CD4-positive, alpha-beta T cell treated with Interleukin-15 for 1 hour (primary cell): Measurements from ENCODE around the gene MCF2.
"Not testable (repeated sequence)": the region's sequence is repeated elsewhere in the genome, so short reads cannot be mapped to it uniquely, and the experiment has no call there.

Experiments
- DNase-seq: peaks from one replicate; pipeline ENCODE4 v3.0.0-alpha.2; 2020

Gene MCF2, protein sequence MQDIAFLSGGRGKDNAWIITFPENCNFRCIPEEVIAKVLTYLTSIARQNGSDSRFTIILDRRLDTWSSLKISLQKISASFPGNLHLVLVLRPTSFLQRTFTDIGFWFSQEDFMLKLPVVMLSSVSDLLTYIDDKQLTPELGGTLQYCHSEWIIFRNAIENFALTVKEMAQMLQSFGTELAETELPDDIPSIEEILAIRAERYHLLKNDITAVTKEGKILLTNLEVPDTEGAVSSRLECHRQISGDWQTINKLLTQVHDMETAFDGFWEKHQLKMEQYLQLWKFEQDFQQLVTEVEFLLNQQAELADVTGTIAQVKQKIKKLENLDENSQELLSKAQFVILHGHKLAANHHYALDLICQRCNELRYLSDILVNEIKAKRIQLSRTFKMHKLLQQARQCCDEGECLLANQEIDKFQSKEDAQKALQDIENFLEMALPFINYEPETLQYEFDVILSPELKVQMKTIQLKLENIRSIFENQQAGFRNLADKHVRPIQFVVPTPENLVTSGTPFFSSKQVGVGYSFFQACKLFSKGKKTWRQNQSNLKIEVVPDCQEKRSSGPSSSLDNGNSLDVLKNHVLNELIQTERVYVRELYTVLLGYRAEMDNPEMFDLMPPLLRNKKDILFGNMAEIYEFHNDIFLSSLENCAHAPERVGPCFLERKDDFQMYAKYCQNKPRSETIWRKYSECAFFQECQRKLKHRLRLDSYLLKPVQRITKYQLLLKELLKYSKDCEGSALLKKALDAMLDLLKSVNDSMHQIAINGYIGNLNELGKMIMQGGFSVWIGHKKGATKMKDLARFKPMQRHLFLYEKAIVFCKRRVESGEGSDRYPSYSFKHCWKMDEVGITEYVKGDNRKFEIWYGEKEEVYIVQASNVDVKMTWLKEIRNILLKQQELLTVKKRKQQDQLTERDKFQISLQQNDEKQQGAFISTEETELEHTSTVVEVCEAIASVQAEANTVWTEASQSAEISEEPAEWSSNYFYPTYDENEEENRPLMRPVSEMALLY

DNA sequence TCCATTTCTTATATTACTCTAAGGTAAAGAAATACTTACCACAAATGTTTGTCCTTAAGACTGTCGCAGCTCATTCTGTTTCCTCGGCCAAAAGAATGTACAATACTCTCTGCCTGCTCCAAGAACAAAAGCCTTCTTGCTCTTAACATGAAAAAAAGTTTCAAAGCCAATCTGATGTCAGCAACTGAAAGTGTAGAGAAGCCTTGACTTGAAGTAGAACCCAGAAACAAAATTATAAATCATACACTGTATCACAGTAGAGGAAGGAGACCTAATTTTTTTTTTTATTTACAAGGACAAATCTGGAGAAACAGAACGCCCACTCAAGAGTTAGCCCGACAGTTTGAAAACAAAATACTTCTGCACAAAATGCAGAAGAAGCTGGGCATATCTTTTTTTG, at the start of gene MCF2:
Gene MCF2, minus strand, starts transcription at position 101 of the 400 bp plus-strand sequence. CDS start 56,423 bp downstream, outside the sequence.
- no peak for DNase-seq

DNA sequence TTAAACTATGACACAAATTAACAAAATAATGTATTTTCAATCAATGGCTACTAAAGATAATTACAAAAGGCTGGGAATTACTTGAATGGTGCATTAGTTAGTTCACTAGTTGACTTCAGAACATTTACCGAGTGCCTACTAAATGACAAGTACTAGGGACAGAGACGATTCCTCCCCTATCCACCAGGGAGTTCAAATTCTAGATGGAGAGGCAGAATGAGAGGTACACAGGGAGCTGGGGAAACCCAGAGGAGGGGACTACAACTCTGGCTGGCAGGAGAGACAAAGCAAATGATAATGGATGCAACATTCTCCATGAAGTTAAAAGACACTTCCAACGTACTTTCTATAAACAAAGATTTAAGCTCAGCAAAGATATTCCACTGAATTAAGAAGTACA, 43.1 kb upstream of the MCF2 start:
- DNase-seq, result no peak

- no peak for DNase-seq
These were observed 42.4 kb upstream of the MCF2 start for GRCh38 chrX:139750390-139750789.

DNA sequence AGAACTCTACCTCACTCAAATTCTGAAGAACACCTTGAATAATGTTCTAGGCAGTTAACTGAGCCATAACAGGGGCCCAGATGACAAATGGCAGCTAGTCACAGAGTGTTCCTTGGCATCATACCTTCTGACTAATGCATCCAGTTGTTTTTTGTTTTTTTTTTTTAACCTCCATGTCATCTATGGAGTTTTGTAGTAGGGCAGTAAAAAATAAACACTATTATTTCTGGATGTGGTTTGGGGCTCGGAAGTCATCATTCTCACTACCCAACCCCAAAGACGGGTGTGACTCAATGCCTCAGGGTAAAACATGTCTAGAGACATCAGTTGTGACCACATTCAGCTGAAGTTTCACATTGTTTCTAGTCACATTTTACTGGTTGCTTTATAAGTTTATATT, 31.2 kb upstream of the MCF2 start:
- DNase-seq, result no peak

- DNase-seq, result no peak
These were observed 30.6 kb upstream of the MCF2 start for GRCh38 chrX:139738581-139738980.

DNA sequence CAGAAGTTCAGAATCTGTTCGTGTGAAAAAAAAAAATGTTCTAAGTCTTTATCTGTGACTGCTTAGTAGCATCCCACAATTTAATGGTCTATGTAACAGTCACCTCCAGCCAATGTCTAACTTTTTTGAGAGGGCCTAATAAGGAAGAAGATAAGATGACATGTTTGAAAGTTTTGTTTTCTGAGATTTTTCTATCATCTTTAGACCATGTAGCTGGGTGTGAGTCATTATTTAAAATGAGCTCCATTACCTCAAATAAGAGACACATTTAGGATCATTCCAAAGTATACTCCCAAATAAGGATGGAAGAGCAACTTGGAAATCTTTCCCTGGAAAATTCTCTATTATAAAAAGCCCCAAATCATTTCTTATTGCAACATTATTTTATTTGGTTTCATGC, 28.2 kb upstream of the MCF2 start:
- no peak for DNase-seq

- DNase-seq, result no peak
These were observed 27.0 kb upstream of the MCF2 start for GRCh38 chrX:139734996-139735395.

DNA sequence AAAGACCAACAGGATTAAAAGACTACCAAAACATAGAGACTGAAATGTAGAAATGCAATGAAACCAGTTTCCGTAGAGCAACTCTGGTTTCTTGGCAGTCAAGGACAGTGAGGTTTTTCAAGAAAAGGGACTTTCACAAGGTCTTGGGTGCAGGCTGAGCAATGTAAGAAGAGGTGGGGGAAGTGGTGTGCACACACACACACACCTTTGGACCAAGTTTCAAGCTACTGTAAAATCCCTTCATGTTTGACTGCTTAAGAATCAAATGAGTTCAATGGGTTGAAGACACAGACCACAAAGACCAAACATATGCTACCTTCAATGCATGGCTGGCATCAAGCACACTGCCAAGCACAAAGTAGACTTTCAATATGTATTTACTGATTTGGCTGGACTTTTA, 17.8 kb upstream of the MCF2 start:
- no peak for DNase-seq

- no peak for DNase-seq
These were observed 16.7 kb upstream of the MCF2 start for GRCh38 chrX:139724626-139725025.

DNA sequence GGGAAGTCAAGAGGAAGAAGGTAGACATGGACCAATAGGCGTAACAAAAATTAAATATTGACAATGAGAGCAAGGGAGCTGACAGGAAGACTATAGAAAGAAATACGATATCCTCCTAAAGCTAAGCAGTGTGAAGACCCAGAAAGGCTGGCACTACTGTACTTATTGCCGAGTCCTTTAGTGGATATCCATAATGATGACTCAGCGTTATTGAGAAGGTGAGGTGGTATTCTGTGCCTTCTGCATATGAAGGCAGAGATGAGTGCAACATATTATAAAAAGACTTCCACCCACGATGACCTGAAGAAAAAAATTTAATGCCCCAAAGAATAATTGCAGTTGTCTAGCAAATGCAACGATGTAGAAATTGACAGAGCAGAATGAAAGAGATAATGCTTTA, 13.0 kb upstream of the MCF2 start:
- DNase-seq, result no peak

- DNase-seq, result no peak
These were observed 12.2 kb upstream of the MCF2 start for GRCh38 chrX:139720136-139720535.

- DNase-seq, result no peak
These were observed 5.3 kb downstream of the MCF2 start for GRCh38 chrX:139702658-139703057.

GRCh38 chrX:139692908-139693307, 15.1 kb downstream of the MCF2 start:
- no peak for DNase-seq

DNA sequence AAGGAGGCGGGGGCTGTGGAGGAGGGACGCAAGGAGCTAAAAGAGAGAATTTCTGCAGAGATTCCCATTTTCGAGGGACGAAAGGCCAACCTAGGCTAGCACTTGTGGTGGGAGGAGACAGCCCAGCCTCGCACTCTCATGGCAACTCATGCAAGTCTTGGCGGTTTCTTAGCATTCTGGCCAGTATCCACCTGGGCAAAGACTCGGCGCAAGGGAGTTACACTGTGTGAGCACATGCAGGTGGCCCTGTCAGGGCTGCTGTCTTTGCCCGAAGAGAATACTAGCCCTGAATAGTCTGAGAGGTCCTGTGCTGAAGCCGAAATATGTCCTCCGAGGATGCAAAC, 15.5 kb downstream of the MCF2 start:
- DNase-seq, result no peak

GRCh38 chrX:139691843-139692505, 16.0 kb downstream of the MCF2 start:
- no peak for DNase-seq

DNA sequence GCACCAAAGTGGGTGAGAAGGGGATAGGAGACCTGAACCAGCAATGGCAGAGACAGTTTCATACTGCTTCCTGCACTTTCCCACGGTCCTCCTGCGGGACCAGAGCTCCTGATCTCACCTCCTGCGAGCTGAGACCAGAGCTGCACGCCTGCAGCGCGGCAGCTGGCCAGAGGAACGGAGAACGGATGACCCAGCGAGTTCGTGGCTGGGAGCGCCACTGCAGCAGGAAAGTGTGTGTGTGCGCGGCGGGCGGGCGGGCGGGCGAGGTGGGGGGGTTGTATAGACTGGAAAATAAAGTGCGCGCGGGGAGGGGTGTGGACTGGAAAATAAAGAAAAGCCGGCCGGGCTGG, 16.5 kb downstream of the MCF2 start:
- no peak for DNase-seq

- not testable (repeated sequence) for DNase-seq
These were observed 22.8 kb downstream of the MCF2 start for GRCh38 chrX:139685175-139685574.

DNA sequence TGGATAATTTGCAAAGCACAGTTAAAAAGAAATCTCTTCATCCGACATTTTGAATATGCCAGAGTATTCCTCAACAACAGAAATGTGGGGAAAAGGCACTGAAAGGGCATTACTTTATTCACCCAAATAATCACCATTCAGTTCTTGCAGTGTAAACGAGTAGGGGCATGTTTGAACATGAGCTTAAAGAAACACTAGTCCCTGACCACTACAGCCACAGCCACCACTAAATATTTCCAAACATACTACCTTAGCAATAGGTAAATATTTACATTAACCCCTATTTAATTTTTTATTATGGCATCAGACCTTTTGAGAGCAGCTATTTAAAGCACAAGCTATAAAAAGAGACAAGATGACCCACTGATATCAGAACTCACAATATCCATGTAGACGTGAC, 27.6 kb downstream of the MCF2 start:
- no peak for DNase-seq

GRCh38 chrX:139647597-139647996, 60.4 kb downstream of the MCF2 start:
- no peak for DNase-seq

- no peak for DNase-seq
These were observed 65.6 kb downstream of the MCF2 start for GRCh38 chrX:139642241-139642927.

DNA sequence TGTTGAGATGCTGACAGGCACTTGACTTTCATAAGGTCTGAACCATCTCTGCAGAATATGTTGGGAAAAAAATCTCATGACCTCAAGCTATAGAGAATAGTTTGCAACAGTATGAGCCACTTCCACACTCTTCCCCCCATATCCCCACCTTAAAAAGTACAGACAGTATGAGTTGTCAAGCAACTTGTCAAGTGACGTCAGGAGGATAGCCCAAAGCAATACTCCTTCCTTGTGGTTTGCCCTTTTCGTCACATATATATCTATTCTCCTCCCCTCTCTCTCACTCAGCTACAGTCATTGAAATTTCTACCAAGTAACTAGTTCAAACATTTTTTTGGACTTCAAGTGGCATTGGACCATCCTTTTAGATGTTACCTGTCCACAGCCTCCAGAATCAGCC, 67.7 kb downstream of the MCF2 start:
- no peak for DNase-seq

DNA sequence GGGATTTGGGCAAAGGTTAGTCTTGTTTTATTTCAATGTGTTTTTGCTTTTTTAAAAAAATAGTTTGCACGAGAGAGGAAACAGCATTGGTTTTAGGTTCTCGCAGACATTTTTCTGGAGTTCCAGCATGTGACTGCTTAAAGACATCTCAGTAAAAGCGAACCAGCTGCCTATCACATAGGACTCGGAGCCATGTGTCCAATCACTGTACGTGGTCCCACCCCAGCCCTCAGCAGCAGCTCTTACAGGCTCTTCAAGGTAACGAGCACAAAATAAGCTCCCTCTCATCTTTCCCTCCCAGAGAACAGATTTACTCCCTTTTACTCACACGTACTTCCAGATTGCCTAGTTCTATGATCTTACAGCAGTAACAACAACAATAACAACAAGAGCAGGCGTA, 68.7 kb downstream of the MCF2 start:
- no peak for DNase-seq

DNA sequence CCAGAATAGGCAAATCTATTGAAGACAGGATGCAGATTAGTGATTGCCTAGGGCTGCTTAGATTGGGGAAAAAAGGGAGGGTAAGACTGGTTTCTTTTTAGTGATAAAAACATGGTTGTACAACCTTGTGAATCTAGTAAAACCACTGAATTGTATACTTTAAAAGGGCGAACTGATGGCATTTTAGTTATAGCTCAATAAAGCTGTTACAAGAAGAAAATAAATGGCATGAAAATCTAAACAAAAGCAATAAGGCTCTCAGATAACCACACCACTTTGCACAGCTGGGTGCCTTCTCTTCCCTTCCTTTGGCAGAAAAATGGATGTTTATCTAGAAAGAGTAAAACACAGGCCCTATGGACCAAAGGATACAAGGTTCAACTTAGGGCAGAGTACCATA, 107.9 kb downstream of the MCF2 start:
- DNase-seq, result no peak
